ENCODE measurements around the gene FHL2.

GRCh38 chr2:105364436-105365139 lies 34.3 kb downstream of the FHL2 start:
- TF ChIP-seq MTA3 (CRISPR knock-in tag; IDR thresholded peaks at IDR 0.05) (no peak), NFE2L1 (CRISPR knock-in tag; IDR thresholded peaks at IDR 0.05; ENCODE audit: borderline replicate concordance) (no peak), ZNF274 (CRISPR knock-in tag; IDR thresholded peaks at IDR 0.05) (no peak), PAF1 (CRISPR knock-in tag; IDR thresholded peaks at IDR 0.05) (no peak), ZNF567 (CRISPR knock-in tag; IDR thresholded peaks at IDR 0.05; ENCODE audit: borderline replicate concordance) (no peak), SUZ12 (IDR thresholded peaks at IDR 0.05; ENCODE audit: low read depth, low read length) (no peak)

Data from HepG2 (cell line).